MM.1S (cell line): ENCODE results near the gene ACSL1.

ENCODE experiments used
- DNase-seq: peaks from one replicate; pipeline ENCODE4 v3.0.0-alpha.2; 2015
- H2AFZ ChIP-seq: fragments of 300-600 bp; sonication (generic); 2 replicates; pipeline ENCODE4 v1.6.0; 2016; ENCODE audit warnings: antibody characterized with exemption, low read length
- H3F3A ChIP-seq: fragments of 300-600 bp; sonication (generic); 2 replicates; pipeline ENCODE4 v1.6.1; 2016; ENCODE audit warnings: mild to moderate bottlenecking, antibody characterized with exemption, low read length, moderate library complexity, mixed read lengths; ENCODE audit not compliant: insufficient read depth
- H3K27ac ChIP-seq: fragments of 300-600 bp; sonication (generic); 2 replicates; pipeline ENCODE4 v1.5.1; 2016; ENCODE audit warnings: mild to moderate bottlenecking, low read length
- H3K27me3 ChIP-seq: fragments of 300-600 bp; sonication (generic); replicated peaks from 2 replicates; pipeline ENCODE4 v1.6.0; 2016; ENCODE audit warnings: low read length; ENCODE audit not compliant: insufficient read depth
- H3K36me3 ChIP-seq: fragments of 300-600 bp; sonication (generic); replicated peaks from 2 replicates; pipeline ENCODE4 v1.6.1; 2016; ENCODE audit warnings: mild to moderate bottlenecking, low read length, mixed read lengths; ENCODE audit not compliant: insufficient read depth
- H3K4me1 ChIP-seq: fragments of 300-600 bp; sonication (generic); 2 replicates; pipeline ENCODE4 v1.6.1; 2016; ENCODE audit warnings: low read length, mixed read lengths
- H3K4me2 ChIP-seq: fragments of 300-600 bp; sonication (generic); 2 replicates; pipeline ENCODE4 v1.6.0; 2016; ENCODE audit warnings: low read depth, low read length
- H3K4me3 ChIP-seq: fragments of 300-600 bp; sonication (generic); 2 replicates; pipeline ENCODE4 v1.5.1; 2016; ENCODE audit warnings: low read length, mixed read lengths
- H3K79me2 ChIP-seq: fragments of 300-600 bp; sonication (generic); 2 replicates; pipeline ENCODE4 v1.6.1; 2016; ENCODE audit warnings: mixed run types, low read length, mixed read lengths
- H3K9ac ChIP-seq: fragments of 300-600 bp; sonication (generic); 2 replicates; pipeline ENCODE4 v1.6.1; 2016; ENCODE audit warnings: low read length, mixed read lengths
- H3K9me2 ChIP-seq: fragments of 300-600 bp; sonication (generic); replicated peaks from 2 replicates; pipeline ENCODE4 v1.6.1; 2016; ENCODE audit warnings: mild to moderate bottlenecking, low read length, mixed read lengths; ENCODE audit not compliant: insufficient read depth
- H3K9me3 ChIP-seq: fragments of 300-600 bp; sonication (generic); replicated peaks from 2 replicates; pipeline ENCODE4 v1.6.1; 2016; ENCODE audit warnings: mild to moderate bottlenecking, low read length, mixed read lengths; ENCODE audit not compliant: insufficient read depth
- H4K20me1 ChIP-seq: fragments of 300-600 bp; sonication (generic); 2 replicates; pipeline ENCODE4 v1.6.1; 2016; ENCODE audit warnings: mild to moderate bottlenecking, low read length, moderate library complexity, mixed read lengths; ENCODE audit not compliant: insufficient read depth
- EZH2 ChIP-seq: fragments of 300-600 bp; sonication (generic); optimal IDR thresholded peaks from 2 replicates; pipeline ENCODE3; 2017; ENCODE audit warnings: low read depth, mild to moderate bottlenecking, antibody characterized with exemption, low read length, mixed read lengths
- EZH2phosphoT487 ChIP-seq: fragments of 300-600 bp; sonication (generic); IDR thresholded peaks from 2 replicates; pipeline ENCODE4 v1.6.1; 2018; ENCODE audit warnings: antibody characterized with exemption, low read length
- TF ChIP-seq, protein P1 (sequence below): fragments of 300-600 bp; sonication (generic); IDR thresholded peaks from 2 replicates; pipeline ENCODE4 v1.5.1; 2016; ENCODE audit warnings: antibody characterized with exemption, low read length, mixed read lengths

Gene ACSL1

DNA sequence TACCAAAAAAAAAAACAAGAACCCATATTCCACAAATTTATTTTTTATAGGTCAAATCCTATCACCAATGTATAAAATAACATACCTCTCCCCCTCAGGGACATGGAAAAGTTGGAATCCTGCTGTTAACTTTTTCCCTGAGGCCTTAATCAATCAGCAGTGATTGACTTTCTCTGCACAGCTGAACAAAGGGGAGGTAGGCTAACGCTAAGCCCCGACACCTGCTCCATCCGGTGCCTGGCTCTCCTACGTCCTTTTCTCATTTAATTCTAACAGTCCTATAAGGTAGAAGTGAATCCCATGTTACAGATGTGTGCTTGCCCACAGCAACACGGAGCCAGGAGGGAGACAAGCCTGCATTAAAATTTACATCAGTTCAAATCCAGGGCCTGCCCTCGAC is 94.7 kb downstream of the ACSL1 start:
- Histone ChIP-seq H2AFZ (no peak overlapping the region), H3K36me3 (peaks cover 13% of the 10 kb centered on the region; the same call in 1 of the 2 replicates), H4K20me1 (no peaks in the 10 kb centered on the region), H3K4me1 (peaks cover 21% of the 10 kb centered on the region), H3F3A (peaks cover 11% of the 10 kb centered on the region; the same call in 1 of the 2 replicates), H3K4me2 (peak overlapping the region; percentile 74; the same call in 1 of the 2 replicates), H3K9ac (no peak overlapping the region), H3K79me2 (peaks cover 79% of the 10 kb centered on the region), H3K27ac (no peak overlapping the region), H3K9me2 (no peaks in the 10 kb centered on the region), H3K9me3 (no peaks in the 10 kb centered on the region), H3K27me3 (no peaks in the 10 kb centered on the region), H3K4me3 (no peak overlapping the region)
- no peak for TF ChIP-seq EZH2phosphoT487
- TF ChIP-seq EZH2 = no peak
- TF ChIP-seq, protein P1, sequence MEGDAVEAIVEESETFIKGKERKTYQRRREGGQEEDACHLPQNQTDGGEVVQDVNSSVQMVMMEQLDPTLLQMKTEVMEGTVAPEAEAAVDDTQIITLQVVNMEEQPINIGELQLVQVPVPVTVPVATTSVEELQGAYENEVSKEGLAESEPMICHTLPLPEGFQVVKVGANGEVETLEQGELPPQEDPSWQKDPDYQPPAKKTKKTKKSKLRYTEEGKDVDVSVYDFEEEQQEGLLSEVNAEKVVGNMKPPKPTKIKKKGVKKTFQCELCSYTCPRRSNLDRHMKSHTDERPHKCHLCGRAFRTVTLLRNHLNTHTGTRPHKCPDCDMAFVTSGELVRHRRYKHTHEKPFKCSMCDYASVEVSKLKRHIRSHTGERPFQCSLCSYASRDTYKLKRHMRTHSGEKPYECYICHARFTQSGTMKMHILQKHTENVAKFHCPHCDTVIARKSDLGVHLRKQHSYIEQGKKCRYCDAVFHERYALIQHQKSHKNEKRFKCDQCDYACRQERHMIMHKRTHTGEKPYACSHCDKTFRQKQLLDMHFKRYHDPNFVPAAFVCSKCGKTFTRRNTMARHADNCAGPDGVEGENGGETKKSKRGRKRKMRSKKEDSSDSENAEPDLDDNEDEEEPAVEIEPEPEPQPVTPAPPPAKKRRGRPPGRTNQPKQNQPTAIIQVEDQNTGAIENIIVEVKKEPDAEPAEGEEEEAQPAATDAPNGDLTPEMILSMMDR = no peak
- no peak for DNase-seq

DNA sequence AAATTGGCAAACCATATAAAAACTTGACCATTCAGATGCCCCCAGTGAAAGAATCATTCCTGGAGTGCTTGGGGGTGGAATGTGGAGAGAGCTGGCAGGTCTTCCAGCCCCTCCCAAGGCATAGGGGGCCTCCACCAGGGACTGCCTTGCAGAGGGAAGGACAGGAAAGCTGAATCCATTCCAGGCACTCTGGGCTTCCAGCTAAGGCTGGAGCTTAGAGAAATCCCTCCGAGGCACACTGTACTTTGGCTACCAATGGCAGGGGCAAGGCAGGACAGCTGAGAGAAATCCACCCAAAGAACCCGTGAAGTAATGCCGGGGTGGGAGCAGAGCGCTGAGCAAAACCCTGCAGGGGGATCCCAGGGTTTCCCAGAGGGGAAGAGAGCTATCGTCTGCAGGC is 95.8 kb downstream of the ACSL1 start:
- H3K9me2 ChIP-seq = no peaks in the 10 kb centered on the region
- peaks cover 90% of the 10 kb centered on the region for H3K79me2 ChIP-seq
- H3K4me1 ChIP-seq = peaks cover 21% of the 10 kb centered on the region
- no peaks in the 10 kb centered on the region for H3K9me3 ChIP-seq
- TF ChIP-seq EZH2phosphoT487 (no peak), EZH2 (no peak)
- TF ChIP-seq, protein P1 = no peak
- H3K9ac ChIP-seq = no peak overlapping the region
- no peaks in the 10 kb centered on the region for H4K20me1 ChIP-seq
- H3K36me3 ChIP-seq = peaks cover 13% of the 10 kb centered on the region; the same call in 1 of the 2 replicates
- H3K4me3 ChIP-seq = no peak overlapping the region
- H3K4me2 ChIP-seq = no peak overlapping the region
- peaks cover 11% of the 10 kb centered on the region; the same call in 1 of the 2 replicates for H3F3A ChIP-seq
- H3K27me3 ChIP-seq = no peaks in the 10 kb centered on the region
- no peak overlapping the region for H3K27ac ChIP-seq
- DNase-seq = no peak
- H2AFZ ChIP-seq = no peak overlapping the region

DNA sequence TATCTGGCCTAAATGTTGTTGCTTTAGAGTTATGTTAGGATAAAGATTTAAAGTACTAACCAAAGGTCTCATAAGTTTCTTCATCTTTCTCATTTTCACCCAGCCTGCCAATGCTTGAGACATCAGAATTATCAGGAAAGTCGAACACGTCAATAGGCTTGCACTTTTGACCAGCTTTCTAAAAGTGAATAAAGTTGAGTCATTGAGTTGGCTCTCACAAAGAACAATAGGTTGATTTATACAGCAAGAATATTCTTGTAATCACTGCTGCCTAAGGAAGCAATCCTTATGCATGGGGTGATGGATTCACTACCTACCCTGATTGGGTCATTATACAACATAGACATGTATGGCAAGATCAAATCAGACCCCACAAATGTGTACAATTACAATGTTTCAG is 96.9 kb downstream of the ACSL1 start:
- Histone ChIP-seq H3K9me2 (no peaks in the 10 kb centered on the region), H3K27me3 (no peaks in the 10 kb centered on the region), H3K4me1 (peaks cover 17% of the 10 kb centered on the region; the same call in 1 of the 2 replicates), H3F3A (peaks cover 11% of the 10 kb centered on the region; the same call in 1 of the 2 replicates), H3K79me2 (peaks cover 99% of the 10 kb centered on the region), H3K4me3 (no peak overlapping the region), H2AFZ (no peak overlapping the region), H3K4me2 (no peak overlapping the region), H4K20me1 (no peaks in the 10 kb centered on the region), H3K27ac (no peak overlapping the region), H3K9me3 (no peaks in the 10 kb centered on the region), H3K36me3 (peaks cover 13% of the 10 kb centered on the region; the same call in 1 of the 2 replicates), H3K9ac (no peak overlapping the region)
- no peak for TF ChIP-seq EZH2
- no peak for DNase-seq

DNA sequence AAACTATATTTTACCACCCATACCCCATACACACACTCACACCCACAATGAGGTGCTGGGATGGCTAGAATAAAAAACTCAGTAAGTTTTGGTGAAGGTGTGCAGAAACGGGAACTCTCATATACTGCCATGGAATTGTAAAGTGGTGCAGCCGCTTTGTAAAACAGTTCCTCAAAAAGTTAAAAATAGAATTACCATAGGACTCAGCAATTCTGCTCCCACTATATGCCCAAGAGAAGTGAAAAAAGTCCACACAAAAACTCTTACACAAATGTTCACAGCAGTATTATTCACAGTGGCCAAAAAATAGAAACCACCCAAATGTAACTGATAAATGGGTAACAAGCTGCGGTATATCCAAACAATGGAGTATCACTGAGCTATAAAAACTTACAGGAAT is 98.3 kb downstream of the ACSL1 start:
- Histone ChIP-seq H4K20me1 (no peaks in the 10 kb centered on the region), H3K9ac (no peak overlapping the region), H2AFZ (no peak overlapping the region), H3K27ac (no peak overlapping the region), H3K9me3 (no peaks in the 10 kb centered on the region), H3K79me2 (peaks cover 95% of the 10 kb centered on the region), H3K4me1 (peaks cover 17% of the 10 kb centered on the region; the same call in 1 of the 2 replicates), H3K4me2 (no peak overlapping the region), H3F3A (0 out of 2 replicates have a peak, but pooled peaks cover under 1% of the 10 kb centered on the region), H3K27me3 (no peaks in the 10 kb centered on the region), H3K36me3 (peaks cover 13% of the 10 kb centered on the region; the same call in 1 of the 2 replicates), H3K4me3 (no peak overlapping the region), H3K9me2 (no peaks in the 10 kb centered on the region)
- TF ChIP-seq, protein P1 = no peak
- TF ChIP-seq EZH2phosphoT487 = no peak
- DNase-seq = no peak
